ENCODE measurements around the gene CCDC110. TPM values are rescaled to one million over a fixed set of nuclear protein-coding genes. Genes with fewer than 3 reads are reported as not detected.
A peak's percentile ranks its signal among the peaks of the same experiment; 100 is the strongest.

The CCDC110 gene
- total and polyA plus RNA-seq, 4 donors = 0.31 to 1.8 (median 0.92) TPM

GRCh38 chr4:185508181-185508580 is 36.6 kb upstream of the CCDC110 start:
- no peak overlapping the region for H3K4me3 ChIP-seq
- TF ChIP-seq CTCF (IDR thresholded peaks at IDR 0.05; ENCODE audit: control extremely low read depth, extremely low read depth) = no peak
- H3K27me3 ChIP-seq (ENCODE audit: control insufficient read depth in 3 of 3, insufficient read depth in 3 of 3, low read length in 2 of 3) = no peaks in the 10 kb centered on the region
- ATAC-seq (ENCODE audit: insufficient read depth, low FRiP score) (peak; percentile 60), DNase-seq (peak in 2 of 3 donors; percentile 28 to 52)
- H3K9ac ChIP-seq (ENCODE audit: insufficient read depth in 1 of 2, low read length in 2 of 2) = no peak overlapping the region
- H3K36me3 ChIP-seq (ENCODE audit: control insufficient read depth in 4 of 4, insufficient read depth in 4 of 4, low read length in 4 of 4) = peaks cover 0 to 11% (median under 1%) of the 10 kb centered on the region in 4 donors
- H3K4me1 ChIP-seq (ENCODE audit: control insufficient read depth in 5 of 5, insufficient read depth in 5 of 5, low read length in 5 of 5) = peaks cover 0 to 9% (median 6%) of the 10 kb centered on the region in 5 donors
- no peak overlapping the region for H3K27ac ChIP-seq (ENCODE audit: low read depth in 1 of 2, low read length in 1 of 2)
- no peaks in the 10 kb centered on the region for H3K9me3 ChIP-seq (ENCODE audit: control insufficient read depth in 4 of 4, insufficient read depth in 3 of 4, low read length in 3 of 4)
- 63 to 66% methylated on average over 4 of the region's 4 CpGs for WGBS, 2 donors

- H3K9me3 ChIP-seq (ENCODE audit: control insufficient read depth in 4 of 4, insufficient read depth in 3 of 4, low read length in 3 of 4) = peaks cover 0 to 3% (median 0%) of the 10 kb centered on the region in 4 donors
- no peak for ATAC-seq (ENCODE audit: insufficient read depth, low FRiP score)
- H3K27me3 ChIP-seq (ENCODE audit: control insufficient read depth in 3 of 3, insufficient read depth in 3 of 3, low read length in 2 of 3) = no peaks in the 10 kb centered on the region
- no peak for TF ChIP-seq CTCF (IDR thresholded peaks at IDR 0.05; ENCODE audit: control extremely low read depth, extremely low read depth)
- H3K27ac ChIP-seq (ENCODE audit: low read depth in 1 of 2, low read length in 1 of 2) = no peak overlapping the region
- H3K4me1 ChIP-seq (ENCODE audit: control insufficient read depth in 5 of 5, insufficient read depth in 5 of 5, low read length in 5 of 5) = peaks cover 0 to 9% (median 3%) of the 10 kb centered on the region in 5 donors
- no peak for DNase-seq
- no peak overlapping the region for H3K4me3 ChIP-seq
- WGBS, 2 donors = 93% methylated on average over 20 of the region's 20 CpGs
- H3K36me3 ChIP-seq (ENCODE audit: control insufficient read depth in 4 of 4, insufficient read depth in 4 of 4, low read length in 4 of 4) = peaks cover 0 to 17% (median under 1%) of the 10 kb centered on the region in 4 donors
- H3K9ac ChIP-seq (ENCODE audit: insufficient read depth in 1 of 2, low read length in 2 of 2) = no peak overlapping the region
These were observed 34.9 kb upstream of the CCDC110 start for GRCh38 chr4:185506422-185506821.

GRCh38 chr4:185504098-185505047 is 32.8 kb upstream of the CCDC110 start:
- Histone ChIP-seq H3K4me1 (ENCODE audit: control insufficient read depth in 5 of 5, insufficient read depth in 5 of 5, low read length in 5 of 5) (peaks cover 0 to 9% (median 0%) of the 10 kb centered on the region in 5 donors), H3K9ac (ENCODE audit: insufficient read depth in 1 of 2, low read length in 2 of 2) (peak overlapping the region in 1 of 2 donors; percentile 78), H3K27me3 (ENCODE audit: control insufficient read depth in 3 of 3, insufficient read depth in 3 of 3, low read length in 2 of 3) (no peaks in the 10 kb centered on the region), H3K4me3 (no peak overlapping the region), H3K27ac (ENCODE audit: low read depth in 1 of 2, low read length in 1 of 2) (peak overlapping the region in 1 of 2 donors; percentile 61), H3K9me3 (ENCODE audit: control insufficient read depth in 4 of 4, insufficient read depth in 3 of 4, low read length in 3 of 4) (peaks cover 0 to 7% (median 2%) of the 10 kb centered on the region in 4 donors), H3K36me3 (ENCODE audit: control insufficient read depth in 4 of 4, insufficient read depth in 4 of 4, low read length in 4 of 4) (peaks cover 0 to 11% (median 2%) of the 10 kb centered on the region in 4 donors)
- 71 to 81% methylated on average over 21 of the region's 21 CpGs for WGBS, 2 donors
- DNase-seq (peak; percentile 95 to 97 (median 96)), ATAC-seq (ENCODE audit: insufficient read depth, low FRiP score) (peak; percentile 31)
- TF ChIP-seq CTCF (IDR thresholded peaks at IDR 0.05; ENCODE audit: control extremely low read depth, extremely low read depth) = no peak

Data from lung (tissue), 12 donors.